ENCODE results near the gene INPP5D. TPM values are rescaled to one million over a fixed set of nuclear protein-coding genes. Genes with fewer than 3 reads are reported as not detected.

INPP5D gene
- total and polyA plus RNA-seq, 8 donors = 3.7 to 564 (median 8.5) TPM

DNA sequence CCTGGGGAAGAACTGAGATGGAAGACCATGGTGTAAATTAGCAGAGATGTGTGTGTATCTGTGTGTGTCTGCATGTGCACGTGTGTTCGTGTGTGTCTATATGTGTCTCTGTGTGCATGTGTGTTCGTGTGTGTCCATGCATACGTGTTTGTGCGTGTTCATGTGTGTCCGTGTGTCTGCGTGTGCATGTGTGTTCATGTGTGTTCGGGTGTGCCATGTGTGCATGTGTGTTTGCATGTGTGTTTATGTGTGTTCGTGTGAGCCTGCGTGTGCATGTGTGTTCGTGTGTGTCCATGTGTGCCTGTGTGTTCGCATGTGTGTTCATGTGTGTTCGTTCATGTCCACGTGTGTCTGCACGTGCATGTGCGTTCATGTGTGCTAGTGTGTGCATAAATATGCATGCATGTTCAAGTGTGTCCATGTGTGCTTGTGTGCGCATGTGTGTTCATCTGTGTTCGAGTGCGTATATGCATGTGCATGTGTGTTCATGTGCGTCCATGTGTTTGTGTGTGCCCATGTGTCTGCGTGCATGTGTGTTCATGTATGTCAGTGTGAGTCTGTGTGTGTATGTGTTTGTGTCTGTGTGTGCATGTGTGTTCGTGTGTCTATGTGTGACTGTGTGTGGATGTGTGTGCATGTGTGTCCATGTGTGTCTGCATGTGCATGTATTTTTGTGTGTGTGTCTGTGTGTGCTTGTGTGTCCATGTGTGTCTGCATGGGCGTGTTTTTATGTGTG, 24.5 kb upstream of the INPP5D start:
- intact Hi-C loops (cut with DNase I; ENCODE audit: low total_unique reads) = no loop called here
- Histone ChIP-seq H3K27me3 (peaks cover 0 to 5% (median 0%) of the 10 kb centered on the region in 3 donors), H3K4me1 (no peaks in the 10 kb centered on the region), H3K36me3 (no peaks in the 10 kb centered on the region), H3K9me3 (no peaks in the 10 kb centered on the region), H3K27ac (no peak overlapping the region), H3K4me3 (no peak overlapping the region)
- 88 to 97% (median 95%) methylated on average over 23 of the region's 23 CpGs for WGBS, 5 donors
- DNase-seq = no peak
- TF ChIP-seq EP300 (IDR thresholded peaks at IDR 0.05) (no peak), POLR2A (IDR thresholded peaks at IDR 0.05) (no peak), CTCF (IDR thresholded peaks at IDR 0.05) (no peak), POLR2AphosphoS5 (IDR thresholded peaks at IDR 0.05) (no peak)

- 86 to 92% (median 89%) methylated on average over 12 of the region's 12 CpGs for WGBS, 5 donors
- Histone ChIP-seq H3K4me3 (no peak overlapping the region), H3K9me3 (no peaks in the 10 kb centered on the region), H3K27me3 (peaks cover 0 to 10% (median 0%) of the 10 kb centered on the region in 3 donors), H3K4me1 (no peaks in the 10 kb centered on the region), H3K36me3 (no peaks in the 10 kb centered on the region), H3K27ac (no peak overlapping the region)
- no peak for DNase-seq
- intact Hi-C loops (cut with DNase I; ENCODE audit: low total_unique reads) = no loop called here
- TF ChIP-seq POLR2A (IDR thresholded peaks at IDR 0.05) (no peak), EP300 (IDR thresholded peaks at IDR 0.05) (no peak), CTCF (IDR thresholded peaks at IDR 0.05) (no peak), POLR2AphosphoS5 (IDR thresholded peaks at IDR 0.05) (no peak)
Observed at GRCh38 chr2:233036162-233036838, 23.8 kb upstream of the INPP5D start.

DNA sequence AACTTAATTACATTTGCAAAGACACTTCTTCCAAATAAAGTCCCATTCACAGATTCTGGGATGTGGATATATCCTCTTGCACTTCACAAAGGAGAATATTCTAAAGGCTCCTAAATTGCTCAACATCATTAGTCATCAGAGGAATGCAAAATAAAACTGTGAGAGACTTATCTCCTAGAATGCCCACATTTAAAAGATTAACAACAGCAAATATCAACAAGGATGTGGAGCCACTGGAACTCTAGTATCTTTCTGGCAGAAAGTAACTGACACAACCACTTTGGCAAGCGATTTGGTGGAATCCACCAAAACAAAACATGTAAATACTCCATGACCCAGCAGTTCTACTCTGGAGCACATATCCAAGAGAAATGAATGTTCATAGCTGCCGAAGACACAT, 23.1 kb upstream of the INPP5D start:
- no peak for DNase-seq
- H3K27ac ChIP-seq = no peak overlapping the region
- no peaks in the 10 kb centered on the region for H3K4me1 ChIP-seq
- no peaks in the 10 kb centered on the region for H3K36me3 ChIP-seq
- H3K9me3 ChIP-seq = no peaks in the 10 kb centered on the region
- no peak overlapping the region for H3K4me3 ChIP-seq
- peaks cover 0 to 12% (median 0%) of the 10 kb centered on the region in 3 donors for H3K27me3 ChIP-seq
- intact Hi-C loops (cut with DNase I; ENCODE audit: low total_unique reads) = no loop called here
- TF ChIP-seq POLR2AphosphoS5 (IDR thresholded peaks at IDR 0.05) = no peak
- TF ChIP-seq CTCF (IDR thresholded peaks at IDR 0.05) = no peak
- TF ChIP-seq POLR2A (IDR thresholded peaks at IDR 0.05) = no peak
- no peak for TF ChIP-seq EP300 (IDR thresholded peaks at IDR 0.05)
- WGBS, 5 donors = 64 to 82% (median 79%) methylated on average over 2 of the region's 2 CpGs

- Histone ChIP-seq H3K4me1 (no peaks in the 10 kb centered on the region), H3K27ac (no peak overlapping the region), H3K27me3 (peaks cover 0 to 12% (median 0%) of the 10 kb centered on the region in 3 donors), H3K9me3 (no peaks in the 10 kb centered on the region), H3K36me3 (no peaks in the 10 kb centered on the region), H3K4me3 (no peak overlapping the region)
- WGBS, 5 donors = 61 to 73% (median 68%) methylated on average over 8 of the region's 8 CpGs
- intact Hi-C loops (cut with DNase I; ENCODE audit: low total_unique reads) = no loop called here
- TF ChIP-seq CTCF (IDR thresholded peaks at IDR 0.05) (no peak), POLR2A (IDR thresholded peaks at IDR 0.05) (no peak), EP300 (IDR thresholded peaks at IDR 0.05) (no peak), POLR2AphosphoS5 (IDR thresholded peaks at IDR 0.05) (no peak)
- DNase-seq = no peak
Observed at GRCh38 chr2:233039212-233039845, 20.8 kb upstream of the INPP5D start.

Data from stomach (tissue), 9 donors.